Endothelial cell (in vitro differentiated cells): ENCODE measurements around the gene TMEM191C. TPM values are rescaled to one million over a fixed set of nuclear protein-coding genes. Genes with fewer than 3 reads are reported as not detected.
"Not testable (repeated sequence)": the region's sequence is repeated elsewhere in the genome, so short reads cannot be mapped to it uniquely, and the experiment has no call there.

Source experiments
- DNase-seq: peaks from one replicate; pipeline ENCODE4 v3.0.0; 2021; ENCODE audit warnings: low spot score
- H3K27ac Mint-ChIP-seq: one replicate; pipeline ENCODE4 v1.8.0; 2021; ENCODE audit warnings: mixed read lengths, inconsistent platforms; ENCODE audit not compliant: unreplicated experiment
- H3K27me3 Mint-ChIP-seq: one replicate; pipeline ENCODE4 v1.8.0; 2021; ENCODE audit warnings: mild to moderate bottlenecking, moderate library complexity, mixed read lengths, inconsistent platforms; ENCODE audit not compliant: unreplicated experiment
- H3K36me3 Mint-ChIP-seq: one replicate; pipeline ENCODE4 v1.8.0; 2021; ENCODE audit warnings: mild to moderate bottlenecking, low read depth, mixed read lengths, inconsistent platforms; ENCODE audit not compliant: unreplicated experiment
- H3K4me1 Mint-ChIP-seq: one replicate; pipeline ENCODE4 v1.8.0; 2021; ENCODE audit warnings: mild to moderate bottlenecking, mixed read lengths, inconsistent platforms; ENCODE audit not compliant: unreplicated experiment
- H3K4me3 Mint-ChIP-seq: one replicate; pipeline ENCODE4 v1.8.0; 2021; ENCODE audit warnings: mild to moderate bottlenecking, mixed read lengths, inconsistent platforms; ENCODE audit not compliant: unreplicated experiment
- H3K9me3 Mint-ChIP-seq: one replicate; pipeline ENCODE4 v1.8.0; 2021; ENCODE audit warnings: mixed read lengths, inconsistent platforms; ENCODE audit not compliant: unreplicated experiment
- CTCF ChIP-seq: fragments of 200-600 bp; sonication (generic); IDR thresholded peaks from one replicate; pipeline ENCODE4 v1.5.0; 2021; ENCODE audit warnings: antibody characterized with exemption; ENCODE audit not compliant: unreplicated experiment
- total RNA-seq: library from RNA; stranded (reverse); fragmentation: NEBNext Ultra II Directional; extraction: Animal tissue kit (Norgen Biotek cat#: 25700); gene quantifications from one replicate; pipeline ENCODE4 v1.2.1, GENCODE V29; 2021; ENCODE audit not compliant: unreplicated experiment

TMEM191C gene
- total RNA-seq, 1 donor from 2014 or later, result 0.92 TPM

GRCh38 chr22:21441170-21441569 lies 26.0 kb upstream of the TMEM191C start:
- not testable (repeated sequence) for H3K4me3 Mint-ChIP-seq, H3K9me3 Mint-ChIP-seq, H3K27ac Mint-ChIP-seq, H3K4me1 Mint-ChIP-seq, H3K27me3 Mint-ChIP-seq, H3K36me3 Mint-ChIP-seq
- peak; percentile 1 for DNase-seq

- not testable (repeated sequence) for H3K27ac Mint-ChIP-seq, H3K27me3 Mint-ChIP-seq, H3K4me3 Mint-ChIP-seq, H3K36me3 Mint-ChIP-seq, H3K4me1 Mint-ChIP-seq, DNase-seq, H3K9me3 Mint-ChIP-seq
Observed at GRCh38 chr22:21442123-21442522, 25.1 kb upstream of the TMEM191C start.

GRCh38 chr22:21442646-21443045 lies 24.5 kb upstream of the TMEM191C start:
- not testable (repeated sequence) for H3K4me1 Mint-ChIP-seq, H3K9me3 Mint-ChIP-seq, H3K27me3 Mint-ChIP-seq, H3K36me3 Mint-ChIP-seq, H3K4me3 Mint-ChIP-seq, H3K27ac Mint-ChIP-seq
- DNase-seq, result peak; percentile 3

- Mint-ChIP-seq H3K36me3 (peaks cover 4% of the 10 kb centered on the region), H3K4me3 (no peak overlapping the region), H3K9me3 (no peaks in the 10 kb centered on the region), H3K27me3 (no peaks in the 10 kb centered on the region), H3K27ac (no peak overlapping the region), H3K4me1 (no peaks in the 10 kb centered on the region)
- DNase-seq, result peak; percentile 1
- no peak for TF ChIP-seq CTCF
Observed at GRCh38 chr22:21443057-21443734, 24.0 kb upstream of the TMEM191C start.

- Mint-ChIP-seq H3K36me3 (peaks cover 4% of the 10 kb centered on the region), H3K27me3 (no peaks in the 10 kb centered on the region), H3K27ac (no peak overlapping the region), H3K9me3 (no peaks in the 10 kb centered on the region), H3K4me3 (no peak overlapping the region), H3K4me1 (no peaks in the 10 kb centered on the region)
- DNase-seq, result peak; percentile 1
- TF ChIP-seq CTCF, result no peak
Observed at GRCh38 chr22:21443735-21444421, 23.3 kb upstream of the TMEM191C start.

GRCh38 chr22:21444701-21445436 lies 22.3 kb upstream of the TMEM191C start:
- no peak for TF ChIP-seq CTCF
- peaks cover 4% of the 10 kb centered on the region for H3K36me3 Mint-ChIP-seq

More at GRCh38 chr22:21444701-21445436, 22.3 kb upstream of the TMEM191C start:
- no peaks in the 10 kb centered on the region for H3K9me3 Mint-ChIP-seq
- H3K27ac Mint-ChIP-seq, result no peak overlapping the region
- H3K4me3 Mint-ChIP-seq, result no peak overlapping the region
- DNase-seq, result peak; percentile 2
- H3K27me3 Mint-ChIP-seq, result no peaks in the 10 kb centered on the region
- no peaks in the 10 kb centered on the region for H3K4me1 Mint-ChIP-seq
